Sigmoid colon (tissue), 7 donors: ENCODE data around the gene GNB3. TPM values are rescaled to one million over a fixed set of nuclear protein-coding genes. Genes with fewer than 3 reads are reported as not detected.

Experiments
- DNase-seq: peaks from one replicate; pipeline ENCODE4 v3.0.0-alpha.2; 2019
- H3K27ac ChIP-seq, 4 donors: fragments of 200-600 bp; sonication (generic); one replicate each; pipeline ENCODE4 v1.5.1; 2016 to 2019; ENCODE audit warnings: mild to moderate bottlenecking in 1 of 4
- H3K27me3 ChIP-seq, 3 donors: fragments of 200-600 bp; sonication (generic); one replicate each; pipeline ENCODE4 v1.5.1; 2019; ENCODE audit warnings: mild to moderate bottlenecking in 1 of 3
- H3K36me3 ChIP-seq, 4 donors: fragments of 200-600 bp; sonication (generic); one replicate each; pipeline ENCODE4 v1.5.1; 2016 to 2019
- H3K4me1 ChIP-seq, 4 donors: fragments of 200-600 bp; sonication (generic); one replicate each; pipeline ENCODE4 v1.5.1; 2017 to 2019
- H3K4me3 ChIP-seq, 4 donors: fragments of 200-600 bp; sonication (generic); one replicate each; pipeline ENCODE4 v1.5.1; 2017 to 2019; ENCODE audit warnings: mild to moderate bottlenecking in 2 of 4, moderate library complexity in 1 of 4
- H3K9me3 ChIP-seq, 4 donors: fragments of 200-600 bp in 3 of 4; sonication (generic) in 3 of 4; one replicate each; pipeline versions ENCODE4 v1.5.1 to v1.6.1; 2013 to 2019
- CTCF ChIP-seq, 4 experiments: fragments of 450-650 bp in 3 of 4; fragments of 200-600 bp in 1 of 4; IDR thresholded peaks; one replicate each; pipeline ENCODE4 v1.5.1; 2016 to 2019; ENCODE audit warnings: antibody characterized with exemption in 4 of 4, mild to moderate bottlenecking in 3 of 4, moderate library complexity in 2 of 4
- EP300 ChIP-seq, 4 donors: sonication (generic); formaldehyde crosslinking; IDR thresholded peaks; one replicate each; pipeline ENCODE4 v1.6.1; 2017; ENCODE audit warnings: antibody characterized with exemption in 4 of 4
- POLR2A ChIP-seq, 2 donors: fragments of 450-650 bp; IDR thresholded peaks; one replicate each; pipeline ENCODE4 v1.6.1; 2016; ENCODE audit warnings: antibody characterized with exemption in 2 of 2, mild to moderate bottlenecking in 2 of 2, moderate library complexity in 2 of 2
- POLR2AphosphoS5 ChIP-seq, 4 donors: sonication (generic); formaldehyde crosslinking; IDR thresholded peaks; one replicate each; pipeline ENCODE4 v1.6.1; 2017; ENCODE audit warnings: antibody characterized with exemption in 4 of 4
- WGBS, 2 donors: extraction: QIAGEN DNeasy Blood & Tissue Kit; methylation state at CpG; one replicate each; pipeline ENCODE4 v1.1.7; 2013; 5-methylcytosine and 5-hydroxymethylcytosine counted together
- intact Hi-C: fragments of 100-400 bp; cut with DNase I; formaldehyde crosslinking; loops from one replicate; pipeline ENCODE4 v1.15.1; 2023
- polyA plus RNA-seq, 3 donors: library from polyadenylated mRNA; stranded (reverse); fragments of 200-250 nt; gene quantifications; one replicate each; pipeline ENCODE4 v1.2.3, GENCODE V29; 2013
- total RNA-seq, 4 donors: library from RNA; depleted of rRNA; stranded (reverse); fragments of >200 nt; gene quantifications; one replicate each; pipeline ENCODE4 v1.1.0, GENCODE V29; 2016
- donor health status: healthy with polysubstance abuse.
- donor health status: Bipolar disorder and iron deficiency.
- donor health status: healthy.

Gene GNB3
- total and polyA plus RNA-seq, 7 donors = 0.36 to 8.9 (median 1.2) TPM

- DNase-seq = no peak
- intact Hi-C loops = no loop called here
- no peak overlapping the region for H3K4me3 ChIP-seq
- no peaks in the 10 kb centered on the region for H3K36me3 ChIP-seq
- H3K9me3 ChIP-seq = no peaks in the 10 kb centered on the region
- TF ChIP-seq CTCF (IDR thresholded peaks at IDR 0.05) = no peak
- peaks cover 0 to 6% (median 6%) of the 10 kb centered on the region in 4 donors for H3K4me1 ChIP-seq
- H3K27me3 ChIP-seq = no peaks in the 10 kb centered on the region
- H3K27ac ChIP-seq = no peak overlapping the region
- 55 to 70% methylated on average over 3 of the region's 3 CpGs for WGBS, 2 donors
Measured at GRCh38 chr12:6816598-6816997, 24.1 kb upstream of the GNB3 start.

GRCh38 chr12:6817098-6817497, 23.6 kb upstream of the GNB3 start:
- no peaks in the 10 kb centered on the region for H3K27me3 ChIP-seq
- intact Hi-C loops = no loop called here
- DNase-seq = no peak
- WGBS, 2 donors = 85 to 92% methylated on average over 8 of the region's 8 CpGs
- TF ChIP-seq EP300 (IDR thresholded peaks at IDR 0.05) = no peak
- TF ChIP-seq POLR2A (IDR thresholded peaks at IDR 0.05) = no peak
- no peak for TF ChIP-seq POLR2AphosphoS5 (IDR thresholded peaks at IDR 0.05)
- TF ChIP-seq CTCF (IDR thresholded peaks at IDR 0.05) = no peak
- H3K27ac ChIP-seq = no peak overlapping the region
- no peak overlapping the region for H3K4me3 ChIP-seq
- peaks cover 0 to 10% (median 10%) of the 10 kb centered on the region in 4 donors for H3K4me1 ChIP-seq
- H3K36me3 ChIP-seq = no peaks in the 10 kb centered on the region
- H3K9me3 ChIP-seq = no peaks in the 10 kb centered on the region

- Histone ChIP-seq H3K36me3 (no peaks in the 10 kb centered on the region), H3K27ac (no peak overlapping the region), H3K4me1 (peaks cover 0 to 16% (median 15%) of the 10 kb centered on the region in 4 donors), H3K27me3 (no peaks in the 10 kb centered on the region), H3K9me3 (no peaks in the 10 kb centered on the region), H3K4me3 (no peak overlapping the region)
- no peak for DNase-seq
- WGBS, 2 donors = 85 to 92% methylated on average over 20 of the region's 20 CpGs
- TF ChIP-seq CTCF (IDR thresholded peaks at IDR 0.05) = no peak
- no peak for TF ChIP-seq POLR2A (IDR thresholded peaks at IDR 0.05)
- no peak for TF ChIP-seq EP300 (IDR thresholded peaks at IDR 0.05)
- no peak for TF ChIP-seq POLR2AphosphoS5 (IDR thresholded peaks at IDR 0.05)
- intact Hi-C loops = no loop called here
Measured at GRCh38 chr12:6817662-6818157, 23.0 kb upstream of the GNB3 start.

- Histone ChIP-seq H3K9me3 (no peaks in the 10 kb centered on the region), H3K4me1 (peaks cover 0 to 18% (median 15%) of the 10 kb centered on the region in 4 donors), H3K4me3 (no peak overlapping the region), H3K27ac (no peak overlapping the region), H3K27me3 (no peaks in the 10 kb centered on the region), H3K36me3 (no peaks in the 10 kb centered on the region)
- TF ChIP-seq POLR2AphosphoS5 (IDR thresholded peaks at IDR 0.05) = no peak
- no peak for TF ChIP-seq EP300 (IDR thresholded peaks at IDR 0.05)
- TF ChIP-seq CTCF (IDR thresholded peaks at IDR 0.05) = no peak
- TF ChIP-seq POLR2A (IDR thresholded peaks at IDR 0.05) = no peak
- WGBS, 2 donors = 83 to 87% methylated on average over 10 of the region's 10 CpGs
- DNase-seq = no peak
- intact Hi-C loops = no loop called here
Measured at GRCh38 chr12:6818222-6818621, 22.5 kb upstream of the GNB3 start.

- DNase-seq = no peak
- Histone ChIP-seq H3K4me1 (peaks cover 0 to 18% (median 15%) of the 10 kb centered on the region in 4 donors), H3K27ac (no peak overlapping the region), H3K36me3 (no peaks in the 10 kb centered on the region), H3K9me3 (no peaks in the 10 kb centered on the region), H3K27me3 (no peaks in the 10 kb centered on the region), H3K4me3 (no peak overlapping the region)
- WGBS, 2 donors = 90 to 93% methylated on average over 5 of the region's 5 CpGs
- intact Hi-C loops = no loop called here
- TF ChIP-seq EP300 (IDR thresholded peaks at IDR 0.05) (no peak), POLR2A (IDR thresholded peaks at IDR 0.05) (no peak), POLR2AphosphoS5 (IDR thresholded peaks at IDR 0.05) (no peak), CTCF (IDR thresholded peaks at IDR 0.05) (no peak)
Measured at GRCh38 chr12:6818645-6819044, 22.1 kb upstream of the GNB3 start.
